IPS-18c (cell line): ENCODE results near the gene GBGT1.

ENCODE experiments used
- H3K4me3 ChIP-seq: 2 replicates; pipeline ENCODE4 v1.7.0; 2013; ENCODE audit warnings: low read depth, mild to moderate bottlenecking, low read length, moderate library complexity; ENCODE audit not compliant: insufficient read depth
- H3K9me3 ChIP-seq: one replicate; pipeline ENCODE4 v1.6.1; 2013; ENCODE audit warnings: mild to moderate bottlenecking, low read length, moderate library complexity; ENCODE audit not compliant: control insufficient read depth, insufficient read depth

GBGT1 gene

DNA sequence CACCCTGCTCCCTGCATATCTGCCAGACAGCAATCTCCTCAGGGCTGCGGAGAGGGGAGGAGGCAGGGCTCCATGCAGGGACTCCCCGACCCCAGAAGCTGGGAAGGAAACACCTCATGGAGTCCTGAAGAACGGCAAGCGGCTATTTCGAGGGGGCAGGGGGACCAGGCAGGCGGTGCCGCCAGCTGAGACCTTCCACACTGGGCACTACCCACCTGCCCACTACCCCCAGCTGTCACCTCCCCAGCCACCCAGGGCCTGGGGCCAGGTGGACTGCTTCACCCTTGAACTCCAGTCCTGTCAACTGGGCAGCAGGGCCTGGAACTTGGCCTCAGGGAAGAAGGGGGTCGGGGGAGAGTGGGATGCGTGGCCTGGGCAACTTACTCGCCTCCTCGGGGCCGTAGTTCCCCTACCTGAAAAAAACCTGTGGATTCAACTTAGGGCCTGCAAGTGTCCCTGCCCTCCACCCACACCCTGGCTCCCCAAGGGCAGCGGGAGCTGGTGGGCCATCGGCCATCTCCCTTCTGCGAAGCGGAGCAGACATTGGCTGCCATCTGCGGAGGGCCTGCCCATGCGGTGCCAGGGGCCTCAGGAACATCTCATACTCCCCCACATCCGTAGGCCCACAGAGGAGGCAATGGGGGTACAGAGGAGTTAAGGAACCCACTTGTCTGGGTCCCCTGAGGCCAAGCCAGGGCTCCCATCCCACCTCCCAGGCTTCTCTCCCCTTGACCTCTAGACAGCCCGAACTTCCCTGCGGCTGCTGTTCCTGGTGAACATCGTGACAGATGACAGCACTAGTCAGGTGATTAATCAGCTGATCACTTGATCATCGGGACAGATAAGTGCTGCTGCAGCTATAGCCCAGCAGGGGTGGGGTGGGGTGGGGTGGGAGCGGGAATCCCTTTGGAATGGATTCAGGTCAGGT, 24.2 kb downstream of the GBGT1 start:
- no peak overlapping the region for H3K4me3 ChIP-seq
- no peaks in the 10 kb centered on the region for H3K9me3 ChIP-seq

DNA sequence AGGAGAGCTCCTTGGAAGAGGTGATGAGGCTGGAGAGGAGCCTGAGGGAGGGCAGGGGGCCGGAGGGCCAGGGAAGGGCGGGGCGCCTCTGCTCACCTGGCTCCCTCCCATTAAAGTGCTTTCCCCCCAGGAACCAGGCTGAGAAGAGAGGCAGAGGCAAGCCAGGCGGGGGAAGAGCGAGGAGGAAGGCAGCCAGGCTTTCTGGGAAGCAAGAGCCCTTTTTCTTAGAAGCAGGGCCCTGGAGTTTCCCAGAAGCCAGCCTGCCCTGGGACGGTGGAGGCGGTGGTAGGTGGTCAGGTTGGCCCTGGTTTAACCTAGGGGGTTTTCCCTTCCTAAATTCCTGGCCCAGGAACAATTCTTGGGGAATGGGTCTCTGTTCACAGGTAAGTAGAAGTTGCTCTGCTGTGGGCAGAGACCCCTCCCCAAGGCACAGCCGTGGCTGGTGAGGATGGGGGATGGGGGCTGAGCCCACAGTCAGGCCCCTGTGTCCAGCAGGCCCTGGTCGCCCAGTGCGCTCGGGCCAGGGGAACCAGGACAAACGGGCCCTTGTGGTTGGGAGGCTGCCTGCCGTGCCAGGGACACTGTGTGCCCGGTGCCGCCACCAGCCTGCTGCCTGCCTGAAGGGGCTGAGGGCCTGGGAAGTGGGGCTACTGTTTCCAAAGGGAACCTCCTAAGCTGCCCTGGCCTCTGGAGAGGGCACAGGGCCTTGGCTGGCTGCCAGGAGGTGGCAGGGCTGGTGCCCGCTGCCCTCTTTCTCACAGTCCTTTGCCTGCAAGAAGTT, 26.1 kb downstream of the GBGT1 start:
- no peak overlapping the region for H3K4me3 ChIP-seq

DNA sequence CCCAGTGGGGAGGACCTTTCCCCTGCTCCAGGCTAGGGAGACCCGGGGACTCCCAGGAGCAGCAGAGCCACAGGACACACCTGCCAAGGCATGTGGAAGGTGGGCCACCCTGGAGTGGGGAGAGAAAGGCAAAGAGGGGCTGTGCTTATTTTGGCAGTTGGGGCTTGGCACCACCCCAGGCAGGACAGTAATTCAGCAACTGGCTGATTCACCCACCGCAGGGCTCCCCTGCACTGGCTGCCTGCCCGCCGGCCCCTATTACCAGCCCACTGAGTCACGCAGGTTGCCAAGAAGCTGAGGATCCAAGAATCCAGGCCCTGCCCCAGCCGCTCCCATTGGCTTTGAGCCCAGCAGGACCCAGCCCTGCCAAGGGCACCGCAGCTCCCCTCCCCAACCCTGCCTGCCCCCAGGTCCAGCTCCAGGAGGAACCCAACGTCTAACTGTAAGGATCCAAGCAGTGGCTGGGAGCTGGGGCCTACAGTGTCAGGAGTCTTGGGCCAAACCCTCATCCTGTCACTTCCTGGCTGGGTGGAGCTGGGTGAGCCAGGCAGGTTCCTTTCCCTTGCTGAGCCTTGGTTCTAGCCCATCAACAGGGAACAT, 28.5 kb downstream of the GBGT1 start:
- no peaks in the 10 kb centered on the region for H3K9me3 ChIP-seq
- H3K4me3 ChIP-seq = no peak overlapping the region

More for the DNA sequence above, 26.1 kb downstream of the GBGT1 start:
- H3K9me3 ChIP-seq = no peaks in the 10 kb centered on the region

DNA sequence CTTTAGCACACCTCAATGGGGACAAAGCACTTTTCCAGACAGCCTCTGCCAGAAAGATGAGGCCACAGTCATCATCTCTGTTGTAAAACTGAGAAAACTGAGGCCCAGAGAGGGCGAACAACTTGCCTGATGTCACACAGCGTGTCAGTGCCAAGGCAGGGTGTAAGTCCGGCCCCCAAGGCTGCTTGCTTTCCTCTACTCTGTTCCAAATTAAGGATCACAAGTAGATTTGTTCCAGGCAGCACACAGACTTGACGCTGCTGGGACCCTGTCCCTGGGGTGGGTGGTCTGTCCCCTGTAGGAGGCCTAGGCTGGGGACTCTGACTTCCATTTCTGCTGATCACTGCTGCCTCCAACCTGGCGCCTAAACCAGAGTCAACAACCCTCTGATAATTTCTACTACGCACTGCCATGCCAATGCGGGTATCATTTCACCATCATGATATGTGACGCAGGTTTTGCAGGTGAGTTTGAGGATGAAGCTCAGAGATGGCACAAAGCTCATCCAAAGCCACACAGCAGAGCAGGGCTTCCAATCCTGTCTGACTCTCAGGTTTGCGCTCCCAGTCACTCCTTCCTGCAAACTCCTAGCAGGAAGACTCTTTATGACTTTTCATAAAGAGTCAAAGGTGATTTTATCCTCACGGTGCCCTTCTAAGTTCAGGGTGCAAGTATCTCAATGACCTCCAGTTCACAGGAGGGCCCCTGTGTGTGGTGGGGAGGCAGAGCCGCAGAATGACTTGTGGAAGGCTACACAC, 29.1 kb downstream of the GBGT1 start:
- H3K4me3 ChIP-seq = no peak overlapping the region

DNA sequence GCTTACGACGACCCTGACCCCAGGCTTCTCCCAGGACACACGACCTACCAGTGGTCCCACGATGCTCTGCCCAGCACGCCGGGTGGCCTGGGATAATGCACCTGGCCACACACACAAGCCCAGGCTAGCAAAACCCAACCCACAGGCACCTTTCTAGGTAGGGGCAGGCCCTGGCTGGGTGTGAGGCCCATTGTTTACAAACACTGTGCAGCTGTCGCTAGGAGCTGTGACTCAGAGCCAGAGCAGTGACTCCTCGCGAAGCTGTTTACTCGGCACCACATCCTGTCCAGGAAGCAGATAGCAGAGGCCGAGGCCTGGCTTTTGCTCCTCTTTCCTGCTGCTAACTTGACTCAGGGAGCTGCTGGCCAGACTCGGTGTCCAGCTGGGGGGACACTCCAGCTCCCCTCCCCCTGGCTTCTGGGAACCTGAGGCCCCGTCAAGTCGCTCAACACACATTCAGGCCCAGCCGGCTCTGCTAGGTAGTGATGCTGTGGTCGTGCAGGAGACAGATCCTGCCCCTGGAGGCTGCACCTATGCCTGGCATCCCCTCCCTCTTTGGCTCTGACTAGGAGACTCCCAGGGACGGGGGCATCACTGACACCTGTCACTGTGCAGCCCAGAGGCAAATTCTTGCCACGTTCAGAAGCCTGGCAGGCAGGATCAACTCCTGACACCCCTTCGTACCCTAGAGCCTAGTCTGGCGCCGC, 29.9 kb downstream of the GBGT1 start:
- no peaks in the 10 kb centered on the region for H3K9me3 ChIP-seq
- H3K4me3 ChIP-seq = no peak overlapping the region

More for the DNA sequence above, 29.1 kb downstream of the GBGT1 start:
- H3K9me3 ChIP-seq = no peaks in the 10 kb centered on the region

DNA sequence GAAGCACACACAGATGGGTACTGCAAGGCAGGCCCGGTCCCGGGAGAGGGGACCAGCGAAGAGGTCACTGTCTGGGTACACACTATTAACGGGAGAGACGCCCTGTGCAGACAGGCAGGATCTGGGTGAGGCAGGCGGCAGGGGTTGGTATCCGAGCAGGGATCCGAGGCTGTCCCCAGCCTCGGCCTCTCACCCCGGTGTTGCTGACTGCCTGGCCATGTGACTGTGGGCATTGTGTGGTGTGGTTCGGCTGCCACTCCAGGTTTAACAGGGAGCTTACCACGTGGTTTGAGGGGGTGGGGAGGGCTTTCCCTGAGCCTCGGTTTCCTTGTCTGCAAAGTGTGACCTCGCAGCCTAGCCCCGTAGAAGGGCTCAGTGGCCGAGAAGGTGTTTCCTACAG, 31.5 kb downstream of the GBGT1 start:
- Histone ChIP-seq H3K9me3 (no peaks in the 10 kb centered on the region), H3K4me3 (no peak overlapping the region)

DNA sequence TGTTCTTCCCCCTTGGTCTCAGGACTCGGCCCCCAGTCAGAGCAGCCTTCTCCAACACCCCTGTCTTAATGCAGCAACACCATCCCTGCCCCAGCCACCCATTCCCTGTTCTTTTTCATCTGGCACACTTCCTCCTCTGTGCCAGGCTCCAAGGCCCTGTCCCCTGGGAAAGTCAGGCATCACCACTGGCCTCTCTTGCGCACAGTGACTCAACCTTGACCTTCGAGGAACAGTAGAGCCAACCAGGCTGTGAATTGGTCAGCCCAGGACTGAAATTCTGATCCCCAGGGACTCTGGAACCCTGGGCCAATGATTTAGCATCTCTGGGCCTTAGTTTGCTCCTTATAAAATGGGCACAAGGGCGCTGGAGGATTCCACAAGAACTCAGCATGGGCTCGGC, 32.2 kb downstream of the GBGT1 start:
- Histone ChIP-seq H3K4me3 (no peak overlapping the region), H3K9me3 (no peaks in the 10 kb centered on the region)

DNA sequence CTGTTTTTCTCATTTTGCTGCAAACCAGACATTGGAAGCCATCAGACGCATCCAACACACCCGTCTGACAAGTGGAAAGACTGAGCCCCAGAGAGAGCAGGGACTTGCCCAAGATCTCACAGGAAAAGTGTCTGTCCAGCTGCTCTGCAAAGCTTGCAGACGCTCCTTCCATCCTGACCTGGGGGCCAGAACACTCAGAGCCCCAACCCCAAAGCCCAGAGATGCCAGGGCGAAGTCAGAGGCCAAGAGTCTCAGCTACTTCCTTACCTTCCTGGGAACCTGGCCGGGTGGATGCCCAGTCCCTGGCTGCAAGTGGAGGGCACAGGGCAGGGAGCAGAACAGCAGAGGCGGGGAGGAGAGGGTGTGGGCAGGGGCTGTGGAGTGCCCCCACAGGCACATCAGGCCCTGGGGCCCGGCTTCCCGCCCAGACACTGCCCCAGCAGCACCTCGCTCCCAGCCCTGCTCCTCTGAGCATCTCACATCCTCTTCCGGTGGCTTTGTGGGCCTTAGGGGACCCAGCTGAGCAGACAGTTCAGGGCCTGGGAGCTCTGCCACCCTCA, 32.9 kb downstream of the GBGT1 start:
- no peak overlapping the region for H3K4me3 ChIP-seq

DNA sequence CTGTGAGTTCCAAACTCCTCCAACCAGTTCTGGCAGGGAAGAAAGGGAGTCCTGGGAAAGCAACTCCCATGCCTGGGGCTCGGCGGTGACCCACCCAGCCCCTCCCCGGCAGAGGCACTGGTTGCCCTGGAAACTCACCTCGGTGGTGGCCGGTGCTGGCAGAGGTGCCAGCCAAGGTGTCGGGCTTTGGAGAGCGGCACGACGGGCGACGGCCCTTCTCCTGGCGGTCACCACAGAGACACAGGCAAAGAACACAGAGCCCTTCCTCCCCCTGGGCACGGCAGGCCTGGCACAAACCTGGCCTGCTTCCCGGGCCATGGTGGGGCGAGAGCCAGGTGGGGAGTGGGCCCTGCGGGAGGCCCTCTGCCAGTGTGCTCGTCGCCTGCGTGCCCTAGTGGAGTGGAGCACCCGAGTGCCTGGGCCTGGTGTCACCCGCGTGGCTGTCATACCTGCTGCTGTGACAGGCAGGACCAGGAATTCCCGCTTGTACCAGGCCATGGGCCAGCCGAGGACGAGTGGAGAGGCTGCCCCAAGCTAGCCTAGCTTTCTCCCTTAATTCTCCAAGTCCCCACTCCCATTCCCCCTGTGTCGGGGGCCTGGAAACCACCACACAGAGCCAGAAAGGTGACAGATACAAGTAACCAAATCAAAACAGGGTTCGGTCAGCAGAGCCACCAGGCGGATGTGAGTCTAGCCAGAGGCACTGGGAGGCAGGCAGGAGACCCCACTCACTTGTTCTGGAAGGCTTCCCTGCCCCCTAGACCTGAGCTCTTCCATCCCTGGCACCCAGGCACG, 34.5 kb downstream of the GBGT1 start:
- no peaks in the 10 kb centered on the region for H3K9me3 ChIP-seq
- no peak overlapping the region for H3K4me3 ChIP-seq

More for the DNA sequence above, 32.9 kb downstream of the GBGT1 start:
- H3K9me3 ChIP-seq = no peaks in the 10 kb centered on the region

DNA sequence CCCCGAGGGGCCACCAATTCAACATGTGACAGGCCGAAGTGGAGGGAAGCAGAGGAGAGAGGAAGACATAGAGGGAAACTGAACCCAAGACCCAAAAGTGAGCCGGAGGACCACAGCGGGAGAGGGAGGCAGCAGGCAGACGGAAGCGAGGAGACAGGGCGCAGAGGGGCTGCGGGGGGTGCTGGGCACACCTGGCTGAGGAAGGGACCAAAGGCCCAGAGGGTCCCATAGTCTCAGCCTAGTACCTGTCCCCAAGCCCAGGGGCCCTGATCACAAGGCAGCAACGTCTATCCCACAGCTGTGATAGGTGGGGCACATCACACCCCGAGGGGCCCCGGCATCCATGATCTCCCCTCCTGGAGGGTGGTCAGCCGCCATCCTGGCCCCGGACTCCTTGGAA, 35.6 kb downstream of the GBGT1 start:
- no peak overlapping the region for H3K4me3 ChIP-seq
- H3K9me3 ChIP-seq = no peaks in the 10 kb centered on the region

DNA sequence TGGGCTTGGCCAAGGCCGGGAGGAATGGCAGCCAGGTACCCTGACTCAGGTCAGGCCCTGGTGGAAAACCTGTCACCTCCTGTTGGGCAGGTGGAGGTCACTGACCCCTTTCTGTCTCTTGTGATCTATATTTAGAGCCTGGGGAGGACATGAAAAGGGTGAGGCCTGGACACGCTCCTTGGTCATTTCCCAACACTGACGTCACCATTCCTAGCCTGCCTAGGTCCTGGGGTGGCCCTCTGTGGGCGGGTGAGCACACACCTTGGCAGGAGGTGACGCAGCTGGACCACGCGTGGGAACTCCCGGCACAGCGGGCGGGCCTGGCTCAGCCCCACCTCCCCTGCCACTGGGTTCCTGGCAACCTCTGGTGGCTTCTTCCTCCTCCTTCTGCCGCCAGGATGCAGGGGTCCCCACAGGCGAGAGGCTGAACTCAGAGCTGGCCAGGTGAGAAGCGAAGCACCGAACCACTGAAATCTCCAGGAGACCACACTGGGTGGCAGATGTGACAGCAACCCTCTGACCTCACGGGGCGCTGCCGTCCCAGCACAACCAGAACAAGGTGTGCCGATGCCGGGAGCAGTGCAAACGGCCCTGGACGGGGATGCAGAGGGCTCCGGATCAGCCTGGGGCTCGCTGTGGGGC, 36.3 kb downstream of the GBGT1 start:
- Histone ChIP-seq H3K9me3 (no peaks in the 10 kb centered on the region), H3K4me3 (no peak overlapping the region)

DNA sequence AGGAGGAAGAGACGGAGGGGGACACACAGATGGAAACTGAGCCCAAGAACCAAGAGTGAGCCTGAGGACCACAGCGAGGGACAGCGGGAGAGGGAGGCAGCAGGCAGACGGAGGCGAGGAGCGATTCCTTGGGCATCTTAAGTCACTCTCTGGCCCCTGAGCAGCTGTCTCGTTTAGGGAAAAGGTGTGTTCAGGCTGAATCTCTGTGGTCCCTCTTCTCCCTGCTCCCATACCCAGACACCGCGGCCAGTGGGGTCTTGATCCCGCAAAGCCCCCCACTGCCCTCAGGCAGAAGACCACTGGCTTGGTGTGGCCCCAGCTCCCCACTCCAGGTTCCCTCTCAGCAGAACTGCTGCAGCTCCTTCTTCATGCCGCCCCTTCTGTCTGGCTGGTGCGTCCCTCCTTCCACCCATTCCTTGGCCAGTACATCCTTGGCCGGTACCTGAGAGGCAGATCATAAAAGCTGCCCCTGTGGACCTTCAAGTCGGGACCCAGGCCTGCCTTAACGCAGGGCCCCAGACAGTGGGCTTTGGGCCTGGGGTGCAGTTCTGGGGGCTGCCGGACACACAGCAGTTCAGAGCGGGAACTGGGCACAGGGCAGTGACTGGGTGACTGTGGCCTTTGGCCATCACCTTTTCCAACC, 36.9 kb downstream of the GBGT1 start:
- Histone ChIP-seq H3K4me3 (no peak overlapping the region), H3K9me3 (no peaks in the 10 kb centered on the region)

DNA sequence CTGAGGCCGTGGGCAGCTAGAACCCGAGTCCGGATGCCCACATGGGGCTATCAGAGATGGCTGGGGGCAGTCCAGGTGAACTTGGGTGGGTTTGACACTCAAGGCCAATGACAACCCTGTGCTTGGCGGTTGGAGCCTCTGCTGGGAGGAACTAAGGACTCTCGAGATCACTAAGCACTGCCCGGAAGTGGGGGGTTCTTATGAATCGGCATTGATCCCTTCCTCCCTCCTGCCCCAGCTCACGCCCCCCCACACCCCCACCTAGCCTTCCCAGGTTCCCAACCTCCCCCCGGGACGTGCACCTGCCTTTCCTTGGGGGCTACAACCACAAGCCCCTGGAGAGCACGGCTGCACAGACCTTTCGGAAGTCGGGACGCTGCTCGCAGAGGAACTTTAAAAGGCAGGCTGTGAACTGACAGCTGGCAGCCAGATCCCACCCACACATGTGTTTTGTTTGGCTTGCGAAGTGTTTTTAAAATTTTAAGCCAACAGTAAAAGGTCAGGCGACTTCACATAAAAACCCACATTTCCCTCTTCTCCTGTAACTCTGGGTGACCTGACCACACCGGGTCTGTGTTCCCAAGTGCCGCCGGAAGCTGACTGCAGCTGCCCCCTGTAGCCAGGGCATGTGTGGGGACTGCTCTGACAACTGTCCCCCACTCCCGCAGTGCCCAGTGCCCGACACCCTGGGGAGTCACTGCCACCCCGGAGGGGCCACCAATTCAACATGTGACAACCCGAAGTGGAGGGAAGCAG, 37.6 kb downstream of the GBGT1 start:
- H3K4me3 ChIP-seq = no peak overlapping the region
- no peaks in the 10 kb centered on the region for H3K9me3 ChIP-seq

DNA sequence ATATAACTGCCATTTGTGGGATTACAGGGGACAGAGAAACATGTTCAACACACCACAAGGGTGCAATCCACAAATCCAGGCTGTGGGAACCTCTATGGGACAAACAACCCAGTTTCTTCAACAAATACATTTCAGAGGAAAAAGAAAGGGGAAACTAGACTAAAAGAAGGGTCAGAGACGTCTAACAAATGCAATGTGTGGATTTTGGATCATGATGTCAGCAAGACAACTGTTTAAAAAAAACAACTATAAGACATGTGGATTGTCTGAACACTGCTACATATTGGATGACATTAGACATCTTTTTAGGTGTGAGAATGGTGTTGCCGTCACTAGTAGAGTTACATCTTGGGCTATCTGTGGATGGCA, 38.8 kb downstream of the GBGT1 start:
- H3K4me3 ChIP-seq = no peak overlapping the region

More for the DNA sequence above, 38.8 kb downstream of the GBGT1 start:
- no peaks in the 10 kb centered on the region for H3K9me3 ChIP-seq
